PFSK-1 (cell line): ENCODE measurements around the gene CACNA2D4.

Source experiments
- SIN3A ChIP-seq: IDR thresholded peaks from 2 replicates; pipeline ENCODE4 v1.6.1; 2012; ENCODE audit warnings: mild to moderate bottlenecking, low read length, moderate library complexity, borderline replicate concordance; ENCODE audit not compliant: insufficient read depth
- TF ChIP-seq, protein P1 (sequence below), 2 experiments: IDR thresholded peaks; 2 replicates each; pipeline versions ENCODE4 v1.6.1 to v1.8.0; 2011 to 2012; ENCODE audit warnings: low read depth in 2 of 2, low read length in 2 of 2, control low read depth in 1 of 2, inconsistent platforms in 1 of 2, mild to moderate bottlenecking in 1 of 2, moderate library complexity in 1 of 2; ENCODE audit not compliant: insufficient read depth in 1 of 2

DNA sequence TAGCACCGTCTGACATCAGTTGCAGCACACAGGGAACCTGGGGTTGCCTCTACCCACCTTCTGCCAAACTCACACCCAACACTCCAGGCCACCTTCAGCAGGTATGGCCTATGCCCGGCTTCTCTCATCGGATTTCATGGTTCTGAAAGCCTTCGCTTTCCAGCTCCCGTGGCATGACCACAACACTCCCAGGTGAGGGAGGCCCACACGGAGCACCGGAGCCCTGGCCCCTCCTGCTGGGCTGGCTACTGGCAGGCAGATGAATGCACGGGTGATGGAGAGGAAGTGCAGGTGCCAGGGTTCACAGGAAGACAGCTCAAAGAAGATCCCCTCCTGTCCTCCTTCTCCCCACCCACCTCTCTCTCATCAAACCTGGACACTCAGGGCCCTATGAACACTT lies 37.2 kb downstream of the CACNA2D4 start:
- TF ChIP-seq, protein P1, sequence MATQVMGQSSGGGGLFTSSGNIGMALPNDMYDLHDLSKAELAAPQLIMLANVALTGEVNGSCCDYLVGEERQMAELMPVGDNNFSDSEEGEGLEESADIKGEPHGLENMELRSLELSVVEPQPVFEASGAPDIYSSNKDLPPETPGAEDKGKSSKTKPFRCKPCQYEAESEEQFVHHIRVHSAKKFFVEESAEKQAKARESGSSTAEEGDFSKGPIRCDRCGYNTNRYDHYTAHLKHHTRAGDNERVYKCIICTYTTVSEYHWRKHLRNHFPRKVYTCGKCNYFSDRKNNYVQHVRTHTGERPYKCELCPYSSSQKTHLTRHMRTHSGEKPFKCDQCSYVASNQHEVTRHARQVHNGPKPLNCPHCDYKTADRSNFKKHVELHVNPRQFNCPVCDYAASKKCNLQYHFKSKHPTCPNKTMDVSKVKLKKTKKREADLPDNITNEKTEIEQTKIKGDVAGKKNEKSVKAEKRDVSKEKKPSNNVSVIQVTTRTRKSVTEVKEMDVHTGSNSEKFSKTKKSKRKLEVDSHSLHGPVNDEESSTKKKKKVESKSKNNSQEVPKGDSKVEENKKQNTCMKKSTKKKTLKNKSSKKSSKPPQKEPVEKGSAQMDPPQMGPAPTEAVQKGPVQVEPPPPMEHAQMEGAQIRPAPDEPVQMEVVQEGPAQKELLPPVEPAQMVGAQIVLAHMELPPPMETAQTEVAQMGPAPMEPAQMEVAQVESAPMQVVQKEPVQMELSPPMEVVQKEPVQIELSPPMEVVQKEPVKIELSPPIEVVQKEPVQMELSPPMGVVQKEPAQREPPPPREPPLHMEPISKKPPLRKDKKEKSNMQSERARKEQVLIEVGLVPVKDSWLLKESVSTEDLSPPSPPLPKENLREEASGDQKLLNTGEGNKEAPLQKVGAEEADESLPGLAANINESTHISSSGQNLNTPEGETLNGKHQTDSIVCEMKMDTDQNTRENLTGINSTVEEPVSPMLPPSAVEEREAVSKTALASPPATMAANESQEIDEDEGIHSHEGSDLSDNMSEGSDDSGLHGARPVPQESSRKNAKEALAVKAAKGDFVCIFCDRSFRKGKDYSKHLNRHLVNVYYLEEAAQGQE (IDR thresholded peaks at IDR 0.05; ENCODE audit: insufficient read depth in 1 of 2, low read depth in 2 of 2, low read length in 2 of 2), result no peak
- TF ChIP-seq SIN3A, result no peak
